Measurements from ENCODE around the gene ROCK1.

The ROCK1 gene

DNA sequence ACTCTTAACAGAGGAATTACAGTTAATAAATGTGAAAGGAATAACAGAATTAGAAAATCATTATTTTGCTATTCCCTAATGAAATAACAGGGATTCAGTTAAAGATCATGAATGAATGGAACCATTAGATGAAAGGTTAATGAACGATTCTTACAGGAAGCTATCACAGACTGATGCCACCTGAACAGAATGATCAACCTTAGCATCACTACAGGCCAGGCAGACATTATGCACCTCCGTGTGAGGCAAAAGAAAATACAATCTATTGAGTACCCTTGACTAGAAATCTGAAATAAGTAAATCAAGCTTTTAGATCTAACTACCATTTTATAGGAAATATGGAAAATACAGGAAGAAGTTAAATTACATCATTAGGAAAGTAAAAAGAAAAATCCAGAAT lies 10.4 kb downstream of the ROCK1 start:
- DNase-seq, result no peak

DNA sequence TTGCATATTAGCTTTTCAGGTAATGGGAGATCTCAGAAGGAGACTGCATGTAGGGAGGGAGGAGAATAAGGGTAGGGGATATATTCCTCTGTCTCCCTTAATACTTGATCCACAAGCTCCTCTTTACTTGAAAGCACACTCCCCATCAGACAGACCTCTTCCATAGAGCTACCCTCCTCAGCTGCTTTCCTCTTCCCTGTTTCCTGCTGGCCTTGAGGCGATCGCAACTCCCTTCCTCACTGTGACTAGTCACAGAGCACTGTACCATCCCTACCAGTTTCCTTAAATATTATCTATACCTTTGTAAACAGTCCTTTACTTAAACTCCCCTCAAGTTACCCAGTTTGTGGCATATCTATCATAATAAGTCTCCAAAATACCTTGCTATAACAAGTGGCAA lies 10.9 kb downstream of the ROCK1 start:
- DNase-seq, result no peak

DNA sequence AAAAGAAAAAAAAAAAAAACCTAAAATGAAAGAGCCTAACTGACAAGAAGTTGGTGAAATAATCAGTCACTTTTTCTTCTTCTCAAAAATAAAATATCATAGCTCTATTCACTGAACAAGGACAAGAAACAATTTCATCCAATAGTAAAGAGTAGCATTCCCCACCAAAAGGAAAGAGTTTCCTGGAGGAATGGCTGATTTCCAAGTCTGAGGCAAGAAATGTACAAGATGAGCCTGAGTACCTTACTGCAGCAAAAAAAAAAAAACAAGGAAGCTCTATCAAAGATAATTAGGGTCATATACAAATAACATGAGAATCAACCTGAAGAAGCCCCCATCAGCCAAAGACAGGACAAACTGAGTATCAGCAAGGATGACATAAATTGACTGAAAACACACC lies 11.5 kb downstream of the ROCK1 start:
- no peak for DNase-seq

DNA sequence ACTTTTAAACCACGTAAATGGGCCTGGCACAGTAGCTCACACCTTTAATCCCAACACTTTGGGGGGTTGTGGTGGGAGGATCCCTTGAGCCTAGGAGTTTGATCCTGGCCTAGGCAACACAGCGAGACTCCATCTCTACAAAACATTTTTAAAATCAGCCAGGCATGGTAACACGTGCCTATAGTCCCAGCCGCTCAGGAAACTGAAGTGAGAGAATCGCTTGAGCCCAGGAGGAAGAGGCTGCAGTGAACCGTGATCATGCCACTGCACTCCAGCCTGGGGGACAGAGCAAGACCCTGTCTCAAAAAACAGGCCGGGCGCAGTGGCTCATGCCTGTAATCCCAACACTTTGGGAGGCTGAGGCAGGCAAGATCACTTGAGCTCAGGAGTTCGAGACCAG lies 12.2 kb downstream of the ROCK1 start:
- no peak for DNase-seq

DNA sequence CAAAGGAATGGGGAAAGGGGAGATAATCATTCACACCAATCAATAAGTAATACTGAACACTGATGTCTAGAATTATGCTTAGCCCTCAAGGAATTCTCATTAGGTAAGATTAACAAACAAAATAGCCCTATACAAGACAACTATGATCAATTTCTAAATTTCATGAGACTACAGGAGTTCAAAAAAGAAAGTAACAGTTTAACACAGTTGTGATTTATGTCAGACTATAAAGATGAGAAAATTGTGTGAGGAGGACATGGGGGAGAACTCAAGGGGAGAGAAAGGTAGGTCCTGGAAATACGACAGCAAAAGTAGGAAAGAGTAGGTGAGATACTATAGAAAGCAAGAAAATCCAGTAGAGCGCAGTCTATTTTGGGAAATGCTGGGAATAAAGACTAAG lies 14.9 kb downstream of the ROCK1 start:
- DNase-seq, result no peak

DNA sequence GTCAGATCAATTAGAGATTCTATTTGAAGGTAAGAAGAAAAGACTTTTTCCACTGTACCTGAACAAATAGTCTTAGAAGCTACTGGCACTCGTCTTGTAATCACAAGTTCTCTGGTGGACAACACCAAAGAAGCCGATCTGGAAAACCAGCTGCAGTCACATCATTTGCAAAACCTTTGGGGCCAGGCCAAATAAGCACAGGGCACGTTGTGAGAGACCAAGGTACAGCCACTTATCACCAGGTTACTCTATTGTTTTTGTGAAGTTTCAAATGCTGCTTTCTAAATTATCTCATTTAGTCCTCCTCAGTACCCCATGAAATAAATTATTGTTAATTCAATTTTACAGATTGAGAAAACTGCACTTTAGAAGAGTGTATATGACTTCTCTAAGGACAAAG lies 18.5 kb downstream of the ROCK1 start:
- DNase-seq, result no peak

DNA sequence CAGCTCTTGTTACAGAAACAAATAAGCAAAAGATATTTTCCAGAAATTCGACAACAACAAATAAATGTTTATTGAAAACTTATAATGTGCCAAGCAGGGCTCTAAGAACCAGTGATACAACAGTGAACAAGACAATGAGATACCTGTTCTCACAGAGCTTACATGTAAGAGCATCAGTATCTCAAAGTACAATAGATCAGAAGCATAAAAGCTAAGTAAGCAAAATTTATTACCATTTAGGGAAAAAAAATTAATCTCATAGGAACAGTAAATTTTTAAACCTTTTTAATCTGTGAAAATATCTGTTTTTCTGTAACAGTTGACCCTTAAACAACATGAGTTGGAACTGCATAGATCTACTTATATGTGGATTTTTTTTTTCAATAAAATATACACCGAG lies 20.9 kb downstream of the ROCK1 start:
- DNase-seq, result no peak

DNA sequence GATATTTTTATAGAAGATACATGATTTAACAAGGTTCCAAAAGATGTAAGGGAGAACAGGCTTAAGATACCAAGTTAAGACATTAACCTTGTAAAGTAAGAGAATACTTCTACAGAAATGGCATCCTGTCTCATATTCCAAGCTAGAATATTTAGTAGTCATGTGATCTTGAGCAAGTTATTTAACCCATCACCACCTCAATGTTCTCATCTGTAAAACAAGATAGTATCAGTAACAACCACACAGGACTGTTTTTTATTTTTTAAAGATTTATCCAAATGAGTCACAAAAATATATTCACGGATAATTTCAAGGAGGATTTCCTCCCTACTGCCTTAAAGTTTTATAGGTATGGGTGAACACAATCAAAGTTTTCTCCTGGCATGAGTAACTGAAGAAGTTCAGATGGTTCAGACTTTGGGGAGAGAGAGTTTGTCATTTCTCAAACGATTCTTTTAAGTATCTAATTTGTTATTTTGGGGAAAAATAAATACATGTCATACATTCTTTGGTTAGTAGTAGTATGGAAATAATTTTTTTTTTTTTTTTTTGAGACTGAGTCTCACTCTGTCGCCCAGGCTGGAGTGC lies 25.9 kb downstream of the ROCK1 start:
- no peak for DNase-seq

DNA sequence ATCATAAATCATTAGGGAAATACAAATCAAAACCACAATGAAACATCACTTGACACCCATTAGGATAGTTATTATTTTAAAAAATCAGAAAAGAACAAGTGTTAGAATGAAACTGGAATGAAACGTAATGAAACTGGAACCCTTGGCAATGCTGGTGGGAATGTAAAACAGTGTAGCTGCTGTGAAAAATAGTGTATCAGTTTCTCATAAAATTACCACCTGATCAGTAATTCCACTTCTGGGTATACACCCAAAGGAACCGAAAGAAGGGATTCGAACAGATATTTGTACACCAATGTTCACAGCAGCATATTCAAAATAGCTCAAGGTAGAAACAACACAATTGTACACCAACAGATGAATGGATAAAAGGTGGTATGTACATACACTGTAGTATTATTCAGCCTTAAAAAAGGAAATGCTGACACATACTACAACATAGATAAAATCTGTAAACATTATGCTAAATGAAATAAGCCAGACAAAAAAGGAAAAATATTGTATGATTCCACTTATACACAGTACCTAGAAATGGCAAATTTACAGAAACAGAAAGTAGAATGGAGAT lies 27.0 kb downstream of the ROCK1 start:
- peak; percentile 21 for DNase-seq

DNA sequence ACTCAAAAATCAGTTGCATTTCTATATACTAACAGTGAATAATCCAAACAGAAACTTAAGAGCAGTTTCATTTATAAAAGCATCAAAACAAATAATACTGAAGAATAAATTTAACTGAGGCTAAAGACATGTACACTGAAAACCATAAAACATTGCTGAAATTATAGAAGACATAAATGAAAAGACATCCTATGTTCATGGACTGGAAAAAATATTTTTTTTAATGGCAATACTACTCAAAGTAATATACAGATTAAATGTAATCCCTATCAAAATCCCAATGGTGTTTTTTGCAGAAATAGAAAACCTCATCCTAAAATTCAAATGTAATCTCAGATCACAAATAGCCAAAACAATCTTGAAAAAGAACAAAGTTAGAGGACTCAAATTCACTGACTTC lies 28.6 kb downstream of the ROCK1 start:
- no peak for DNase-seq

DNA sequence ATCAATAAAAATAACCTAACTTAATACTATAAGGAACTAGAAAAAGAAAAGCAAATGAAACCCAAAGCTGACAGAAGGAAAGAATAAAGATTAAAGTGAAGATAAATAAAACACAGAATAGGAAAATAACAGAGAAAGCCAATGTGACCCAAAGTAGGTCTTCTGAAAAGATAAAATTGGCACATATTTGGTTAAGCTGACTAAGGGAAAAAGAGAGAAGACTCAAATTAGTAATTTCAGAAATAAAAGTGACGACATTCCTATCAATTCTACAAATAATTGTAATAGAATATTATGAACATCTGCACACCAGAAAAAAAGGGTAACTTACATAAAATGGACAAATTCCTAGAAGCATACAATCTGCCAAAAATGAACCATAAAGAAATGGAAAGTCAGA lies 30.2 kb downstream of the ROCK1 start:
- no peak for DNase-seq

DNA sequence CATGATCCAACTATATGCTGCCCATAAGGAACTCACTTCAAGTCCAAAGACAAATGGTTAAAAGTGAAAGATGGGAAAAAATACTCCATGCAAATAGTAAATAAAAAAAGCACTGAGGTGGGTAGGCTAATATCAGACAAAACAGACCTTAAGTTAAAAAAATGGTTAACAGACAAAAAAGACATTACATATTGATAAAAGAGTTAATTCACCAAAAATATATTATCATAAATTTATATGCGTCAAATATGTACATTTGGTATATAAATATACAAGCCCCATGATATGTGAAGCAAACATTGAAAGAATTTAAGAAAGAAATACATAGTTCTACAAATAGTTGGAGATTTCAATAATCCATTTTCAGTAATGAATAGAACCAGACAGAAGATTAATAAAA lies 31.0 kb downstream of the ROCK1 start:
- DNase-seq, result no peak

DNA sequence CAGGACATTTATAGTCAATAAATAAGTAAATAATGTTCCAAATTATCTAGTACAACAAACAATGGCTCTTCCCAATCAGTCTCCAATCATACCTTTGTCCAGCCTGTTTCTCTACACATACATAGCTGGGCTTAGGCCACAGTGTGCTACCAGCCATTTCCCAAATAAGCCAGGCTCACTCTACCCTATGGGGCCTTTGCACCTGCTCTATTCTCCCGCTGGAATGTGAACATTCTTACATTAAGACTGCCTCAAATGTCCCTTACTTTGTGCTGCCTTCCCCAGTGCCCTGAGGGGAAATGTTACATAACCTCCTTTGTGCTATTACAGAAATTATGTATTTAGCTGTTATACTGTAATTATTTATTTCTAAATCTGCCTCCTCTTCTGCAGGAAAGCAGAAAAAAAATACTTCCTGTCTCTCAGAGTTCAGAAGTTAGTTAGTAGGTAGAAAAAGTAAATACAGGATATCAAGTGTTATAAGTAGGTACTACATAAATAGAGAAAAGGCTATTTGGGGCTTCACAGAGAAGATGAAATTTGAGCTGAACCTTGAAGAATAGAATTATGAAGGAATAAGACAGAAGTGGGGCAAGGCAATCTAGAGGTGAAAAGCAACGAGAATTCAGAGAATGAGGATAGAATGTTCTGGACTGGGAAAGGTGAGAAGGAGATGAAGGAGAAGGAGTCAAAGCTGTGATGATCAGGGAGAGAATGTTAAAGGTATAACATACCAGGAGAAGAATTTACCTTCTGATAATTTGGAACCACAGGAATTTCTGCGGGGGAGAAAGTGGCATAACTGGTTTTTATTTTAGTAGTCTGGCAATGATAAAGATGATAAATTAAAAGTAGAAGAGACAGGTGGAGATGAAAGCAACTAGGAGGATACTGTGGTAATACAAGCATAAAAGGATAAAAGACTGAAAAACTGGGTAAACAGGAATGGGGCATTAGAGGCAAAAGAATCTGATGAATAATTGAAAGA lies 37.0 kb downstream of the ROCK1 start:
- DNase-seq, result no peak

DNA sequence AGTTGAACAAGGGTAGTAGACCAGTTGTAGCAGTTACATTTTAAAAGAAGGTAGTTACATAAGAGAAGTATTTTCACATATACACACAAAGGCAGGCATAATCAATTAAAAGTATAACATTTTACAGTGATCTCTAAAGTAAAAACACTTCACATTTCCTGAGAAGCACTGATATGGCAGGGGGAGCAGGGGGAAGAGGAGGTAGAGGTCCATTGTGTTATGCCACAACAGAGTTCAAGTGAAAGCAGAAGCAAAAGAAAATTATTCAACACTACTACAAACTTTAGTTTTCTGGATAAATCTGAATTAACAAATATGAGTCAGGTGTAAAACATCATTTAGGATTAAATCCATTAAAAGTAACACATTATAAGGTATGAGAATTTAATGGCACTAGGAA lies 38.4 kb downstream of the ROCK1 start:
- DNase-seq, result no peak

DNA sequence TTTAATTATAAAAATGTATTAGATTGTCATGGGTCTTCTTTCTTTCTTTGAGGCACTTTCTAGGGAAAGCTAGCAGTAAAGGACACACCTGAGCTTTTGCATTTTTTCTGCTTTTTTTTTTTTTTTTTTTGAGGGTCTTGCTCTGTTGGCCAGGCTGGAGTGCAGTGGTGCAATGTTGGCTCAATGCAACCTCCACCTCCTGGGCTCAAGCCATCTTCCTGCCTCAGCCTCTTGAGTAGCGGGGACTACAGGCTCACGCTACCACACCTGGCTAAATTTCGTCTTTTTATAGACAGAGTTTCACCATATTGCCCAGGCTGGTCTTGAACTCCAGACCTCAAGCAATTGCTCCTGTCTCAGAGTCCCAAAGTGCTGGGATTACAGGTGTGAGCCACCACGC lies 40.5 kb downstream of the ROCK1 start:
- DNase-seq, result no peak

DNA sequence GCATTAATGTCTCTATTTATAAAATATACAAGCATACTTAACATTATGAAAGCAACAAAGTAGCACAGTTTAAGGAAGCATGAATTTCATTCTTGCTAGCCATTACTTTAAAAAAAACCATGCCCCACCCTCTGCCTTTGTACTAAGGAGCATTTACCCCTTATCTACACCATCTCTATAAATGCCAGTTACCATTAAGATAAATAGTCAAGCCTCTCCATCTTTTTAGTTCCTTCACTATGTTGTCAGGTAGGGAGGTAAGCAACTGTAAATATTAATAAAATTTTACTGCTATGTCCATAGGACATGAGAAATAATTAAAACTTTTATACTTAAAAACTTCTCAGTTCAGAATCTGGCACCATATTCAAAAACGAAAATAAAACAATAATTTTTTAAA lies 42.1 kb downstream of the ROCK1 start:
- DNase-seq, result peak; percentile 24

DNA sequence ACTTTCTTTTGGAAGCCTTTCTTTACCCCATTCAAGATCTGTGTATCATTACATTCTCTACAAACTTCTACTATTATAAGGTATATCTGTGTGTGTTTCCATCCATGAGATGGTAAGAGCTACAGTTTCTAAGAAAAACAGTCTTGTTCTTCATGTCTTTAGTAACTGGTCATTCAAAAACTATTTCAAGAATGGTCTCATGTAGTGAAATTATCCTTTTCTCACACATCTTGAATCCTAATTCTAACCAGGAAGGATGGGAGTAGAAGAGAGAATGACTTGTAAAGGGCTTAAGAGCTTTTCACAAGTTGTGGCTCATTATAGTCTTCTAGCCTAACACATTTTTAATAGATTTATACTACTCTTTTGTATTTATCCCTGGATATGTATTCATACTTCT lies 47.3 kb downstream of the ROCK1 start:
- no peak for DNase-seq

DNA sequence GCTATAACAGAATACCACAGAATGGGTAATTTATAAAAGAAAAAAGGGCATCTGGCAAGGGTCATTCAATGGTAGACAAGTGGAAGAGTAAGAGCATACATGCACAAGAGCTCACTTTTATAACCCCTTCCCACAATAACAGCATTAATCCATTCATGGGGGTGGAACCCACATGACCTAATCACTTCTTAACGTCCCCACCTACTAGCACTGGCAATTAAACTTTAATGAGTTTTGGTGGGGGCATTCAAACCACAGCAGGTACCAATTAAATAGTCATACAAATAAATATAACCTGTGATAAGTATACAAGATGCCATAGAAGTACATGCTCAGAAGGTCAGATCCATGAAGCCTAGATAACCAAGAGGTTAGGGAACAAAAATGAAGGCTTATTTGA lies 48.6 kb downstream of the ROCK1 start:
- DNase-seq, result no peak

DNA sequence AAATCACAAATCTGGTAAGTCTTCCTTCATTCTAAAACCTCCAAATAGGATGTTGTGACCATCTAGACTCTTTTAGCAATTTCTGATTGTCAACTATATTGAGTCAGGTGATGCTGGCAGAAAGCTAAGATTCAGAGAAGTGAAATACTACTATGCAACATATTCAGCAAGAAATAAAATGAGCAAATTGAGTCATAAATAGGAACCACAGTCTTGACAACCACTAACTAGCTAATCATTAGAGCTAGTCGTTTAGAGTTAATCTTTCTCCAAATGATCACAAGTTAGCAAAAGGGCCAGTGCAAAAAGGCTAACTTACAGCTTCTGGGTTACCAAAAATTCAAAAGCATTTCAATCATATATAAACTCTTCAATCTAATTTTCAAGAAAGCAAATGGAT lies 54.5 kb downstream of the ROCK1 start:
- peak; percentile 36 for DNase-seq

DNA sequence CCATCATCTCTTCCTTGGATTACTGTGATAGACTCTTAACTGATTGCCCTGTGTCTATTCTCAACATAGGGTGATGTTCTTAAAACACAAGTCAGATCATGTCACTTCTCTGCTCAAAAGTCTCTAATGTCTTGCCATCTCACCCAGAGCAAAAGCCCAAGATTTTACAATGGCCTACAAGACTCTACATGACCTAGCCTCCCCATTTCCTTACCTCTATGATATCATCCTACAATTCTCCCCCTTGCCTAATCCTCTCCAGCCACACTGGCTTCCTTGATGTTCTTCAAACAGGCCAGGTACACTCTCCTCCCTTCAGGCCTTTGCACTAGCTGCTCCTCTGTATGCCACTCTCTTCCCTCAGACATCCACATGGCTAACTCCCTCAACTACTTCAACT lies 55.1 kb downstream of the ROCK1 start:
- no peak for DNase-seq

DNA sequence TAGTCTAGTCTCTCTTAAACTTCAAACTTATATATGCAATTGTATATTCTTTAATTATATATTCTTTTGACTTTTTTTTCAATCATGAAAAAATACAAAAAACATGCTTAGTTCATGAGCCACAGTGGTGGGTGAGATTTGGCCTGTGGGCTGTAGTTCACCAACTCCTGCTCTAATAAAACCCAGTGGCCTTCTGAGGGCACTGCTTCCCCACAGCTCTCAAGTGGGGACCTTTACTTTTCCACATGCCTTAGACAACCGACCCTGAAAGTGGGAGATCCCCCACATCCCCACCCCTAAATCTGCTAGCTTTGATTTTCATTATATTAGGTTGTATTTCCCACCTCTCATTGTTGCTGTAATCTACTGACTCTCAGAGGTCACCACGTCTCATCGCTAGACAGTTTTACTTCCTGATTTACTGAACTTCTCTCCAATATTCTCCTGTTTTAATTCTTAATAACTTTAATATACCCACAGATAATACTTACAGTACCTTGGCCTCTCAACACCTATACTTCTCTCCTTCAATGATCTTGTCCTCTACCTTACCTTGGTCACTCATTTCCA lies 57.3 kb downstream of the ROCK1 start:
- peak; percentile 39 for DNase-seq

DNA sequence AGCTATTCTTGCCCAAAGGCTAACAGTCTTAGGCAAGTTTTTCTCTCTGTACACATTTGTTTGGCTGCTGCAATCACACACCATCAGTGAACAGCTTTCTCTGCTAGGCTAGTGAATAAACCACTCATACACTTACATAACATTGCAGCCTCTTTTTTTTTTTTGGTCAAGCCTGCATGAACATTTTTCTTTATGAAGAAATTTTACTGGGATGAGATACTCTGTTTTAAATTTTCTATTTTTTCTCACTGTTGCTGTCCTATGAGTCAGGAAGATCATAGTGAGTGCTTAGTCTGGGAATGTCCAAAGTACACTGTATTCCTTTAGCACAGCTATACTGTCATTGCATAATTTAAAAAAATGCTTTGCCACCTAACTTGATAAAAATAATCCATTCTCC lies 58.5 kb downstream of the ROCK1 start:
- peak; percentile 29 for DNase-seq

DNA sequence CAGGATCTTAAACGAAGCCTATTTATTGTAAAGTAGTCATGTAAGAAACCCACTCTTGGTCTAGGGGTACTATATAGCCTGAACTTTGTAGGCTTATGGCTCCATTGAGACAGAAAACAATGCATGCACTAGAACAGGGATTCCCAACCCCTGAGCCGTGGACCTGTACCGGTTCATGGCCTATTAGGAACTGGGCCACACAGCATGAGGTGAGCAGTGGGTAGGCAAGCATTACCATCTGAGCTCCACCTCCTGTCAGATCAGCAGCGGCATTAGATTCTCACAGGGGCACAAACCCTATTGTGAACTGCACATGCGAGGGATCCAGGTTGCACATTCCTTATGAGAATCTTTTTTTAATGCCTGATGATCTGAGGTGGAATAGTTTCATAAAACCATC lies 59.2 kb downstream of the ROCK1 start:
- no peak for DNase-seq

DNA sequence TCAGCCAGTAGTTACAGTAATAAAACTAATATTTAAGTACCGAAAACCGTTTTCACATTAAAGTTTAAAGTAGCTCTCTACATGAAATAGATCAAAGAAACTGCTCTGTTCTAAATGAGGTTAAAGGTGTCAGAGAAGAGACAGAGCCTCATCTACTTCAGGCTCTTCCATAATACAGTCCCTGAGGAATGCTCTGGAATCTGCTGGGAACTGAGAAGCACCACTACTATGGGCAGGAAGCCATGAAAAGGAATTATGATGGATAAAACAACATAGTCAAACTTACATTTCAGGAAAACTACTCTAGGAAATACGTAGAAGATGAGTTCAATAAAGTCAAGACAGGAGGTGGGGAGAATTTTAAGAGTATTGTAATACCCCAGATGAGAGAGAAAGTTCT lies 60.0 kb downstream of the ROCK1 start:
- no peak for DNase-seq

Data from inflammatory macrophage treated with lipopolysaccharide for 4 hours (primary cell).